Mesendoderm (in vitro differentiated cells): ENCODE results near the gene LINGO4.

ENCODE experiments used
- DNase-seq: peaks from one replicate; pipeline ENCODE4 v3.0.0; 2013
- H2AK5ac ChIP-seq: 2 replicates; pipeline ENCODE4 v1.6.1; 2013; ENCODE audit warnings: low read length, inconsistent platforms
- H2BK120ac ChIP-seq: 2 replicates; pipeline ENCODE4 v1.6.1; 2013; ENCODE audit warnings: low read depth, mild to moderate bottlenecking, low read length, moderate library complexity, mixed read lengths
- H2BK15ac ChIP-seq: replicated peaks from 2 replicates; pipeline ENCODE4 v1.6.1; 2013; ENCODE audit warnings: low read depth, mild to moderate bottlenecking, moderate library complexity
- H2BK5ac ChIP-seq: 2 replicates; pipeline ENCODE4 v1.6.1; 2013; ENCODE audit warnings: low read length, inconsistent platforms
- H3K18ac ChIP-seq: 2 replicates; pipeline ENCODE4 v1.6.1; 2013; ENCODE audit warnings: mild to moderate bottlenecking, low read length, mixed read lengths
- H3K23ac ChIP-seq: one replicate; pipeline ENCODE4 v1.6.1; 2013; ENCODE audit warnings: low read length
- H3K27ac ChIP-seq: 2 replicates; pipeline ENCODE4 v1.5.1; 2013; ENCODE audit warnings: low read depth, mild to moderate bottlenecking, inconsistent platforms, low read length, moderate library complexity
- H3K27me3 ChIP-seq: 2 replicates; pipeline ENCODE4 v1.6.1; 2013; ENCODE audit warnings: low read length, control low read depth, mild to moderate bottlenecking, inconsistent platforms; ENCODE audit not compliant: insufficient read depth, poor library complexity
- H3K36me3 ChIP-seq: 2 replicates; pipeline ENCODE4 v1.6.1; 2013; ENCODE audit warnings: low read length, inconsistent platforms; ENCODE audit not compliant: control insufficient read depth, insufficient read depth
- H3K4ac ChIP-seq: one replicate; pipeline ENCODE4 v1.6.1; 2013; ENCODE audit warnings: low read depth, mild to moderate bottlenecking, low read length, moderate library complexity
- H3K4me1 ChIP-seq: 2 replicates; pipeline ENCODE4 v1.6.1; 2013; ENCODE audit warnings: low read depth, low read length, inconsistent platforms; ENCODE audit not compliant: control insufficient read depth
- H3K4me2 ChIP-seq: 2 replicates; pipeline ENCODE4 v1.6.1; 2013; ENCODE audit warnings: low read length
- H3K4me3 ChIP-seq: 2 replicates; pipeline ENCODE4 v1.5.1; 2013; ENCODE audit warnings: mild to moderate bottlenecking, low read length
- H3K56ac ChIP-seq: one replicate; pipeline ENCODE4 v1.6.1; 2013; ENCODE audit warnings: low read length
- H3K79me1 ChIP-seq: 2 replicates; pipeline ENCODE4 v1.6.1; 2013; ENCODE audit warnings: low read length, inconsistent platforms
- H3K79me2 ChIP-seq: 2 replicates; pipeline ENCODE4 v1.6.1; 2013; ENCODE audit warnings: mild to moderate bottlenecking, low read length; ENCODE audit not compliant: control insufficient read depth, insufficient read depth
- H3K9ac ChIP-seq: 2 replicates; pipeline ENCODE4 v1.6.1; 2013; ENCODE audit warnings: low read length, inconsistent platforms
- H4K5ac ChIP-seq: one replicate; pipeline ENCODE4 v1.6.1; 2013; ENCODE audit warnings: low read length
- H4K8ac ChIP-seq: one replicate; pipeline ENCODE4 v1.6.1; 2013; ENCODE audit warnings: low read depth, mild to moderate bottlenecking, control low read depth, low read length, moderate library complexity
- WGBS: extraction: QIAGEN DNeasy Blood & Tissue Kit; methylation state at CpG from one replicate; pipeline ENCODE4 v1.1.7; 2013; ENCODE audit warnings: low lambda C conversion rate, missing lambda C conversion rate; ENCODE audit not compliant: insufficient coverage; ENCODE audit errors: extremely low coverage; 5-methylcytosine and 5-hydroxymethylcytosine counted together

LINGO4 gene

DNA sequence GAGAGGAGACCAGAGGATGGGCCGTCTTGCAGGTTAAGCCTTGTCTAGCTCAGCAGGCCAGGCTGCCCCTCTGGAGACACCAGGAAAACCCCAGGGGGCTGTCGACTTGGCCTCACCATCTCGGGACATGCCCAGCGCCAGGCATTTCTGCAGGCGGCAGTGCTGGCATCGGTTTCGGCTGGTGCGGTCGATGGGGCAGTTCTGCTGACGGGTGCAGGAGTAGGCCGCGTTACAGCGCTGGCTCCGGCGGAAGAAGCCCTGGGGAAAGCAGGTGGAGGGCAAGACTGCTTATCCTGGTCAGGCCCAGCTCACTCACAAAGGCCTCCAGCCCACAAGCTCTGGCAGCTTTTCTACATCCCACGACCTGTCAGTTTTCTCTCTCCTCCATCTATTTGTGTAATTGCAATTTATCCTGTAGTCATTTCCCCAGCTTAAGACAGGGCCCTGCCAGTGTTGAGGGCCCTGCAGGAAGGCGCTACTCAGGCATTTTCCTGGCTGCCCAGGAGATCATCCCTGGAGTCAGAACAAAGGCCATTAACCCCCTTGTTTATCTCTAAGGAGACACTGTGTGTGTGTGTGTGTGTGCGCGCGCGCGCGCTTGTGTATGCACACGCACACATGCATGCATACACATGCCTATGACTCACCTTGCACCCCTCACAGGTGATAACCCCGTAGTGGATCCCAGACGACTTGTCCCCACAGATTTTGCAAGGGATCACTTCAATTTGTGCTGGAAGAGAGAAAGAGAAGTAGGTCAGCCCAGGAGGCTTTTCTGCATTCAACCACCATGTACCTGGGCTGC, 11.5 kb upstream of the LINGO4 start:
- Histone ChIP-seq H2BK15ac (no peak overlapping the region), H4K8ac (no peak overlapping the region), H4K5ac (no peak overlapping the region), H3K79me1 (no peaks in the 10 kb centered on the region), H3K4me3 (no peak overlapping the region), H3K56ac (no peak overlapping the region), H3K36me3 (no peaks in the 10 kb centered on the region), H2BK120ac (no peak overlapping the region), H2AK5ac (no peak overlapping the region), H3K18ac (no peak overlapping the region), H3K9ac (no peak overlapping the region), H3K23ac (no peak overlapping the region), H3K4me2 (no peak overlapping the region), H3K79me2 (no peaks in the 10 kb centered on the region), H3K4me1 (no peaks in the 10 kb centered on the region), H3K27ac (no peak overlapping the region), H2BK5ac (no peak overlapping the region), H3K4ac (no peak overlapping the region), H3K27me3 (no peaks in the 10 kb centered on the region)
- WGBS = no CpG with 5 or more reads among the region's 26 CpGs
- no peak for DNase-seq

- H3K18ac ChIP-seq = no peak overlapping the region
- no peak overlapping the region for H3K9ac ChIP-seq
- H3K4me3 ChIP-seq = no peak overlapping the region
- H3K27me3 ChIP-seq = no peaks in the 10 kb centered on the region
- no peak overlapping the region for H2BK120ac ChIP-seq
- H3K79me2 ChIP-seq = no peaks in the 10 kb centered on the region
- H2BK15ac ChIP-seq = no peak overlapping the region
- H4K5ac ChIP-seq = no peak overlapping the region
- no peak overlapping the region for H2AK5ac ChIP-seq
- WGBS = no CpG with 5 or more reads among the region's 12 CpGs
- no peak overlapping the region for H3K27ac ChIP-seq
- no peak overlapping the region for H3K56ac ChIP-seq
- no peaks in the 10 kb centered on the region for H3K4me1 ChIP-seq
- no peak for DNase-seq
- no peak overlapping the region for H3K23ac ChIP-seq
- no peak overlapping the region for H4K8ac ChIP-seq
- no peak overlapping the region for H3K4me2 ChIP-seq
- no peak overlapping the region for H2BK5ac ChIP-seq
- no peaks in the 10 kb centered on the region for H3K79me1 ChIP-seq
- H3K4ac ChIP-seq = no peak overlapping the region
- no peaks in the 10 kb centered on the region for H3K36me3 ChIP-seq
Measured at GRCh38 chr1:151815716-151816327, 10.6 kb upstream of the LINGO4 start.

DNA sequence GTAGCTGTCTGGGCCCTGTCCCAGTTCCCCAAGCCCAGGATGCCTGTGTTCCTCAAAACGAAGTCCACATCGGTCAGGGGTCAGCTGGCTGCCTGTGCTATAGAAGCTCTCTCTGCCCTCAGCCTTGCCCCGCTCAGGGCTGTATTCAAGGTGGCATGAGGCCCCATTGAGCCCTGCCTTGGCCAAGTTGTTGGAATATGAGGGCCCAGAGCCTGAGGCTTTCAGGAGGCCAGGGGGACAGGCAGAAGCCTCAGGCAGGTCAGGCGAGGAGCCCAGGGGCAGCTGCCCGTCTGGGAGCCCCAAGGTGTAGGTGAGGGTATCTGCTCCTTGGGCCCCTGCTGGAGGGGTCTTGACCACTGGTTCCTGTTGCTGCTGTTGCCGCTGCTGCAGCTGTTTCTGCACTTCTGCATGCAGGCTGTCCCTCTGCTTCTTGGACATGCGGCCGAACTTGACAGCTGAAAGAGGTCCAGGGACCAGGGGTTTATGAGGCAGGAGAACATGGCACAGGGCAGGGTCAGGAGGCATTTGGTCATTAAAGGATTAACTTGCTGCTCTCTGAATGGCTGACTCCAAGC, 9.8 kb upstream of the LINGO4 start:
- Histone ChIP-seq H4K8ac (no peak overlapping the region), H3K4ac (no peak overlapping the region), H3K79me1 (no peaks in the 10 kb centered on the region), H3K36me3 (no peaks in the 10 kb centered on the region), H3K4me3 (no peak overlapping the region), H2BK15ac (no peak overlapping the region), H3K4me1 (no peaks in the 10 kb centered on the region), H4K5ac (no peak overlapping the region), H3K79me2 (no peaks in the 10 kb centered on the region), H3K18ac (no peak overlapping the region), H3K23ac (no peak overlapping the region), H2BK120ac (no peak overlapping the region), H3K27ac (no peak overlapping the region), H3K56ac (no peak overlapping the region), H2AK5ac (no peak overlapping the region), H2BK5ac (no peak overlapping the region), H3K9ac (no peak overlapping the region), H3K4me2 (no peak overlapping the region), H3K27me3 (no peaks in the 10 kb centered on the region)
- WGBS = no CpG with 5 or more reads among the region's 8 CpGs
- no peak for DNase-seq

GRCh38 chr1:151814426-151814825, 9.2 kb upstream of the LINGO4 start:
- Histone ChIP-seq H3K27me3 (no peaks in the 10 kb centered on the region), H3K56ac (no peak overlapping the region), H3K4me3 (no peak overlapping the region), H3K4me1 (no peaks in the 10 kb centered on the region), H3K4ac (no peak overlapping the region), H3K27ac (no peak overlapping the region), H2BK15ac (no peak overlapping the region), H2BK5ac (no peak overlapping the region), H4K8ac (no peak overlapping the region), H3K36me3 (no peaks in the 10 kb centered on the region), H2BK120ac (no peak overlapping the region), H3K79me2 (no peaks in the 10 kb centered on the region), H3K9ac (no peak overlapping the region), H3K23ac (no peak overlapping the region), H3K79me1 (no peaks in the 10 kb centered on the region), H4K5ac (no peak overlapping the region), H3K18ac (no peak overlapping the region), H3K4me2 (no peak overlapping the region), H2AK5ac (no peak overlapping the region)
- DNase-seq = no peak
- WGBS = no CpG with 5 or more reads among the region's 15 CpGs

- Histone ChIP-seq H3K4ac (no peak overlapping the region), H3K23ac (no peak overlapping the region)
Measured at GRCh38 chr1:151813271-151813977, 8.2 kb upstream of the LINGO4 start.

More at GRCh38 chr1:151813271-151813977, 8.2 kb upstream of the LINGO4 start:
- H4K8ac ChIP-seq = no peak overlapping the region
- H3K9ac ChIP-seq = no peak overlapping the region
- no peak overlapping the region for H3K4me3 ChIP-seq
- H3K27ac ChIP-seq = no peak overlapping the region
- H3K79me2 ChIP-seq = no peaks in the 10 kb centered on the region
- no peaks in the 10 kb centered on the region for H3K27me3 ChIP-seq
- no CpG with 5 or more reads among the region's 12 CpGs for WGBS
- H4K5ac ChIP-seq = no peak overlapping the region
- no peaks in the 10 kb centered on the region for H3K4me1 ChIP-seq
- H2AK5ac ChIP-seq = no peak overlapping the region
- DNase-seq = no peak
- H3K79me1 ChIP-seq = no peaks in the 10 kb centered on the region
- no peaks in the 10 kb centered on the region for H3K36me3 ChIP-seq
- no peak overlapping the region for H3K18ac ChIP-seq
- no peak overlapping the region for H2BK15ac ChIP-seq
- no peak overlapping the region for H2BK120ac ChIP-seq
- H3K4me2 ChIP-seq = no peak overlapping the region
- no peak overlapping the region for H2BK5ac ChIP-seq
- H3K56ac ChIP-seq = no peak overlapping the region
